Measurements from ENCODE around the gene FOXO1. TPM values are rescaled to one million over a fixed set of nuclear protein-coding genes. Genes with fewer than 3 reads are reported as not detected.

Gene FOXO1
- total RNA-seq, 4 donors from 2014 or later, result 65.6 to 87.4 (median 78.5) TPM

GRCh38 chr13:40568246-40569023 is 98.0 kb downstream of the FOXO1 start:
- Histone ChIP-seq H3K9me3 (no peaks in the 10 kb centered on the region), H3K36me3 (no peaks in the 10 kb centered on the region), H3K27me3 (no peaks in the 10 kb centered on the region), H3K4me3 (no peak overlapping the region), H3K4me1 (peaks cover 45 to 89% (median 84%) of the 10 kb centered on the region in 4 donors), H3K27ac (replicated peaks in 1 of 4) (peak overlapping the region; percentile 7 to 54 (median 32))
- TF ChIP-seq POLR2AphosphoS5 (IDR thresholded peaks at IDR 0.05), result no peak
- no peak for TF ChIP-seq POLR2A (IDR thresholded peaks at IDR 0.05; ENCODE audit: low read depth)
- TF ChIP-seq EP300 (IDR thresholded peaks at IDR 0.05), result no peak
- TF ChIP-seq, protein P1, sequence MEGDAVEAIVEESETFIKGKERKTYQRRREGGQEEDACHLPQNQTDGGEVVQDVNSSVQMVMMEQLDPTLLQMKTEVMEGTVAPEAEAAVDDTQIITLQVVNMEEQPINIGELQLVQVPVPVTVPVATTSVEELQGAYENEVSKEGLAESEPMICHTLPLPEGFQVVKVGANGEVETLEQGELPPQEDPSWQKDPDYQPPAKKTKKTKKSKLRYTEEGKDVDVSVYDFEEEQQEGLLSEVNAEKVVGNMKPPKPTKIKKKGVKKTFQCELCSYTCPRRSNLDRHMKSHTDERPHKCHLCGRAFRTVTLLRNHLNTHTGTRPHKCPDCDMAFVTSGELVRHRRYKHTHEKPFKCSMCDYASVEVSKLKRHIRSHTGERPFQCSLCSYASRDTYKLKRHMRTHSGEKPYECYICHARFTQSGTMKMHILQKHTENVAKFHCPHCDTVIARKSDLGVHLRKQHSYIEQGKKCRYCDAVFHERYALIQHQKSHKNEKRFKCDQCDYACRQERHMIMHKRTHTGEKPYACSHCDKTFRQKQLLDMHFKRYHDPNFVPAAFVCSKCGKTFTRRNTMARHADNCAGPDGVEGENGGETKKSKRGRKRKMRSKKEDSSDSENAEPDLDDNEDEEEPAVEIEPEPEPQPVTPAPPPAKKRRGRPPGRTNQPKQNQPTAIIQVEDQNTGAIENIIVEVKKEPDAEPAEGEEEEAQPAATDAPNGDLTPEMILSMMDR (IDR thresholded peaks at IDR 0.05), result no peak
- DNase-seq (ENCODE audit: extremely low spot score), result no peak
- intact Hi-C loops (cut with DNase I), result loop anchor here (10.0 kb wide), 1 partner anchor 96 kb away; the partner anchor contains the start of gene FOXO1
- WGBS, result 77% methylated on average over 10 of the region's 10 CpGs

GRCh38 chr13:40566811-40567210 is 99.6 kb downstream of the FOXO1 start:
- Histone ChIP-seq H3K4me3 (no peak overlapping the region), H3K9me3 (no peaks in the 10 kb centered on the region), H3K27me3 (no peaks in the 10 kb centered on the region), H3K27ac (replicated peaks in 1 of 4) (no peak overlapping the region), H3K36me3 (no peaks in the 10 kb centered on the region), H3K4me1 (peaks cover 61 to 94% (median 87%) of the 10 kb centered on the region in 4 donors)
- 46% methylated on average over 2 of the region's 2 CpGs for WGBS
- intact Hi-C loops (cut with DNase I), result loop anchor here (10.0 kb wide), 1 partner anchor 98 kb away; the partner anchor contains the start of gene FOXO1
- TF ChIP-seq POLR2A (IDR thresholded peaks at IDR 0.05; ENCODE audit: low read depth), result no peak
- TF ChIP-seq EP300 (IDR thresholded peaks at IDR 0.05), result no peak
- TF ChIP-seq POLR2AphosphoS5 (IDR thresholded peaks at IDR 0.05), result no peak
- TF ChIP-seq, protein P1 (IDR thresholded peaks at IDR 0.05), result no peak
- no peak for DNase-seq (ENCODE audit: extremely low spot score)

DNA sequence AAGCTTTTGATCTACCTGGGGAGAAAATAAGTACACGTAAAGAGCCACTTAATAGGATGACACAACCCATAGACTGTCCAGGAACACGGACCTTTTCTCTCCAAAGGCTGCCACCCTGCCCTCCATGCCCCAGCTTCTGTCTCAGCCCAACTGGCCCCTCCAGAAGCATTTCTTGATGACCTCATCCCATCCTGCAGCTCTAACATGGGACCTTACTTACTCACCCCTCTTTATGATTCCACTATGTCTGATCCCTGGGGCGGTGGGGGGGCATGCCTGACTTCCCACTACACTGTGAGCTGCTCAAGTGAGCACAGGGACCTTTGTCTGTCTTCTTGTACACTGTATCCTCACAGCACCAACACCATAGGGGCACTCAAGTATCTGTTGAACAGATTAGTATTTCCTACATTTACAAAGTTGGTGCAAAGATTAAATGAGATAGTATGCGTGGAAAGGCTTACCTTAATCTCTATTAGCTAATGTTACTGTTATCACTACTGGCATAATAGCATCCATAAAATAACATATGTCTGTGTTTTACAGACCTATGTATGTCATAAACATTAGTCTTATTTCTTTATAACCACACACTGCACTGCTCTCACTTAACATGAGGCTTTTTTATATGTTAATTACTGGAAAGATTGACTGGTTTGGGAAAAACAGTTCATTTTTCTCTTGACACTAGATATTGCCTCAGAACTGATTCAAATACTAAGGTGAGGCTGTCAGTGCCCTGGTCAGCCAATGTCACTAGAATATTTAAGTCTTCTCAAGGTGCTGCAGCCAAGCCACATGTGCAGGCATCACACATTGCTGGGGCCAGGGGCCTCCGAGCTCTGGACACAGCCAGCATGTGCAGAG is 100.9 kb downstream of the FOXO1 start:
- TF ChIP-seq POLR2A (IDR thresholded peaks at IDR 0.05; ENCODE audit: low read depth), result no peak
- TF ChIP-seq, protein P1 (IDR thresholded peaks at IDR 0.05), result no peak
- no peak for TF ChIP-seq POLR2AphosphoS5 (IDR thresholded peaks at IDR 0.05)
- no peak for TF ChIP-seq EP300 (IDR thresholded peaks at IDR 0.05)
- peaks cover 57 to 87% (median 76%) of the 10 kb centered on the region in 4 donors for H3K4me1 ChIP-seq
- no peaks in the 10 kb centered on the region for H3K9me3 ChIP-seq
- H3K4me3 ChIP-seq, result no peak overlapping the region
- no peaks in the 10 kb centered on the region for H3K27me3 ChIP-seq
- DNase-seq (ENCODE audit: extremely low spot score), result no peak
- H3K27ac ChIP-seq (replicated peaks in 1 of 4), result peak overlapping the region in 2 of 4 donors; percentile 29 to 32
- intact Hi-C loops (cut with DNase I), result loop anchor here (10.0 kb wide), 1 partner anchor 99 kb away; the partner anchor contains the start of gene FOXO1
- H3K36me3 ChIP-seq, result peaks cover 0 to 3% (median under 1%) of the 10 kb centered on the region in 4 donors
- 93% methylated on average over 4 of the region's 5 CpGs for WGBS

- intact Hi-C loops (cut with DNase I), result loop anchor here (10.0 kb wide), 1 partner anchor 100 kb away; the partner anchor contains the start of gene FOXO1
- DNase-seq (ENCODE audit: extremely low spot score), result no peak
- H3K4me1 ChIP-seq, result peaks cover 53 to 79% (median 73%) of the 10 kb centered on the region in 4 donors
- no peaks in the 10 kb centered on the region for H3K27me3 ChIP-seq
- H3K4me3 ChIP-seq, result peak overlapping the region in 1 of 4 donors; percentile 31
- H3K36me3 ChIP-seq, result peaks cover 0 to 14% (median 10%) of the 10 kb centered on the region in 4 donors
- no peaks in the 10 kb centered on the region for H3K9me3 ChIP-seq
- 43% methylated on average over 15 of the region's 15 CpGs for whole genome bisulfite sequencing
- H3K27ac ChIP-seq (replicated peaks in 1 of 4), result peak overlapping the region; percentile 12 to 67 (median 40)
- TF ChIP-seq EP300 (IDR thresholded peaks at IDR 0.05) (no peak), POLR2A (IDR thresholded peaks at IDR 0.05; ENCODE audit: low read depth) (no peak), POLR2AphosphoS5 (IDR thresholded peaks at IDR 0.05) (no peak)
- TF ChIP-seq, protein P1 (IDR thresholded peaks at IDR 0.05), result peak in 1 of 3 experiments; percentile 28
Observed at GRCh38 chr13:40564342-40565001, 102.0 kb downstream of the FOXO1 start.

All from esophagus muscularis mucosa (tissue), 4 donors.